KMS-11 (cell line): ENCODE data around the gene CMIP.

Experiments used
- H2AFZ ChIP-seq: fragments of 200-600 bp; sonication (generic); 2 replicates; pipeline ENCODE4 v1.6.1; 2016; ENCODE audit warnings: antibody characterized with exemption, mixed run types, low read depth
- H3K27ac ChIP-seq: fragments of 200-600 bp; sonication (generic); 2 replicates; pipeline ENCODE4 v1.6.1; 2016; ENCODE audit warnings: mild to moderate bottlenecking, mixed run types
- H3K27me3 ChIP-seq: fragments of 200-600 bp; sonication (generic); 2 replicates; pipeline ENCODE4 v1.6.1; 2017; ENCODE audit warnings: mild to moderate bottlenecking, low read depth, mixed run types, moderate library complexity; ENCODE audit not compliant: insufficient read depth
- H3K36me3 ChIP-seq: fragments of 200-600 bp; sonication (generic); 2 replicates; pipeline ENCODE4 v1.6.1; 2017; ENCODE audit warnings: mild to moderate bottlenecking, mixed run types; ENCODE audit not compliant: insufficient read depth
- H3K4me1 ChIP-seq: fragments of 200-600 bp; sonication (generic); 2 replicates; pipeline ENCODE4 v1.6.1; 2016; ENCODE audit warnings: mild to moderate bottlenecking, low read depth, mixed run types; ENCODE audit not compliant: poor library complexity, severe bottlenecking
- H3K4me2 ChIP-seq: fragments of 200-600 bp; sonication (generic); 2 replicates; pipeline ENCODE4 v1.7.0; 2016; ENCODE audit warnings: mild to moderate bottlenecking, mixed run types
- H3K4me3 ChIP-seq: fragments of 200-600 bp; sonication (generic); IDR thresholded peaks from 2 replicates; pipeline ENCODE4 v1.6.1; 2017; ENCODE audit warnings: low read depth, low read length, mixed read lengths; ENCODE audit not compliant: insufficient read depth
- H3K79me2 ChIP-seq: fragments of 200-600 bp; sonication (generic); 2 replicates; pipeline ENCODE4 v1.6.1; 2016; ENCODE audit warnings: low read depth, mixed run types; ENCODE audit not compliant: insufficient read depth
- H3K9ac ChIP-seq: fragments of 200-600 bp; sonication (generic); 2 replicates; pipeline ENCODE4 v1.6.1; 2016; ENCODE audit warnings: mild to moderate bottlenecking, mixed run types
- H4K20me1 ChIP-seq: fragments of 200-600 bp; sonication (generic); 2 replicates; pipeline ENCODE4 v1.6.1; 2016; ENCODE audit warnings: mild to moderate bottlenecking, mixed run types; ENCODE audit not compliant: insufficient read depth
- CTCF ChIP-seq: fragments of 200-600 bp; sonication (generic); conservative IDR thresholded peaks from 2 replicates; pipeline ENCODE4 v1.6.1; 2017; ENCODE audit warnings: low read depth, mild to moderate bottlenecking, antibody characterized with exemption, low read length, moderate library complexity, mixed read lengths

Gene CMIP

GRCh38 chr16:81562174-81562849 is 117.7 kb downstream of the CMIP start:
- Histone ChIP-seq H3K4me2 (no peak overlapping the region), H3K9ac (no peak overlapping the region), H3K36me3 (no peaks in the 10 kb centered on the region), H3K4me3 (no peak overlapping the region), H3K4me1 (no peaks in the 10 kb centered on the region), H3K27me3 (no peaks in the 10 kb centered on the region), H2AFZ (no peak overlapping the region), H3K27ac (no peak overlapping the region), H3K79me2 (peaks cover 77% of the 10 kb centered on the region), H4K20me1 (peaks cover 27% of the 10 kb centered on the region)
- no peak for TF ChIP-seq CTCF

- Histone ChIP-seq H3K9ac (no peak overlapping the region), H3K27ac (no peak overlapping the region), H4K20me1 (peaks cover 27% of the 10 kb centered on the region), H3K27me3 (no peaks in the 10 kb centered on the region), H3K4me3 (no peak overlapping the region), H3K79me2 (peaks cover 75% of the 10 kb centered on the region), H3K4me1 (no peaks in the 10 kb centered on the region), H3K4me2 (no peak overlapping the region), H3K36me3 (no peaks in the 10 kb centered on the region), H2AFZ (no peak overlapping the region)
- no peak for TF ChIP-seq CTCF
These were observed 118.3 kb downstream of the CMIP start for GRCh38 chr16:81562926-81563325.

- Histone ChIP-seq H3K4me2 (no peak overlapping the region), H3K9ac (no peak overlapping the region), H3K36me3 (no peaks in the 10 kb centered on the region), H4K20me1 (peaks cover 25% of the 10 kb centered on the region), H3K4me1 (no peaks in the 10 kb centered on the region), H3K27ac (no peak overlapping the region), H3K27me3 (no peaks in the 10 kb centered on the region), H3K4me3 (no peak overlapping the region), H3K79me2 (peaks cover 67% of the 10 kb centered on the region; the same call in 1 of the 2 replicates), H2AFZ (no peak overlapping the region)
- no peak for TF ChIP-seq CTCF
These were observed 119.9 kb downstream of the CMIP start for GRCh38 chr16:81564421-81564911.

GRCh38 chr16:81565321-81566028 is 120.9 kb downstream of the CMIP start:
- no peak for TF ChIP-seq CTCF
- Histone ChIP-seq H4K20me1 (peaks cover 25% of the 10 kb centered on the region), H3K4me2 (no peak overlapping the region), H3K27me3 (no peaks in the 10 kb centered on the region), H3K4me1 (no peaks in the 10 kb centered on the region), H3K79me2 (peaks cover 72% of the 10 kb centered on the region; the same call in 1 of the 2 replicates), H2AFZ (no peak overlapping the region), H3K27ac (no peak overlapping the region), H3K4me3 (no peak overlapping the region), H3K9ac (no peak overlapping the region), H3K36me3 (no peaks in the 10 kb centered on the region)
